ENCODE data around the gene GABRE. TPM values are rescaled to one million over a fixed set of nuclear protein-coding genes. Genes with fewer than 3 reads are reported as not detected.
"Not testable (repeated sequence)": the region's sequence is repeated elsewhere in the genome, so short reads cannot be mapped to it uniquely, and the experiment has no call there.

Gene GABRE
- total and polyA plus RNA-seq, 2 donors from 2014 or later: 3.3 to 16.6 TPM

DNA sequence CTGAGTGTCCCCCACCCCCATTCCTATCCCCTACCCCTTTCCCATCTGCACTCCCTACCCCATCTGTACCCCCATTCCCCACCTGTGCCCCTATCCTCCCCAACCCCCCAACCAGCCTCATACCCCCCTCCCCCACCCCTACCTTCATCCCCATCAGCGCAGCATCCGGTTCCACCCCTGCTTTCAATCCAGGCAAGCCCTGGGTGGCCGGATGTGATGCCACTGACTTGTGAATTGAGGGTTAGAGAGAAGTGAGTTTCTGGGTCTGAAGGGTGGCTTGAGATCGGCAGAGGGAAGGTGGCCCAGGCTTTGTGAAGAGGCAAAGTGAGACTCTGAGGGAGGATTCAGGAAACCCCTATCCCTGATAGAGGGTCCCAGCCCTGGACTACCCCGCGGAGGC, 53.9 kb downstream of the GABRE start:
- Histone ChIP-seq H3K27me3 (ENCODE audit: control insufficient read depth, insufficient read depth, low read length) (no peaks in the 10 kb centered on the region), H3K9ac (ENCODE audit: low read length in 3 of 3) (no peak overlapping the region), H3K4me3 (ENCODE audit: low read length in 3 of 3) (no peak overlapping the region), H3K4me1 (ENCODE audit: control insufficient read depth in 2 of 3, insufficient read depth in 2 of 3, low read depth in 1 of 3, low read length in 3 of 3) (no peaks in the 10 kb centered on the region), H3K36me3 (ENCODE audit: control insufficient read depth in 2 of 3, insufficient read depth in 3 of 3, low read length in 3 of 3) (no peaks in the 10 kb centered on the region), H3K27ac (ENCODE audit: low read depth in 2 of 2, low read length in 2 of 2) (no peak overlapping the region), H3K9me3 (ENCODE audit: control insufficient read depth in 2 of 3, insufficient read depth in 1 of 3, low read length in 3 of 3) (no peaks in the 10 kb centered on the region)
- DNase-seq (no peak), FAIRE-seq (no peak)
- intact Hi-C loops (cut with DNase I): no loop called here
- TF ChIP-seq, protein P1, sequence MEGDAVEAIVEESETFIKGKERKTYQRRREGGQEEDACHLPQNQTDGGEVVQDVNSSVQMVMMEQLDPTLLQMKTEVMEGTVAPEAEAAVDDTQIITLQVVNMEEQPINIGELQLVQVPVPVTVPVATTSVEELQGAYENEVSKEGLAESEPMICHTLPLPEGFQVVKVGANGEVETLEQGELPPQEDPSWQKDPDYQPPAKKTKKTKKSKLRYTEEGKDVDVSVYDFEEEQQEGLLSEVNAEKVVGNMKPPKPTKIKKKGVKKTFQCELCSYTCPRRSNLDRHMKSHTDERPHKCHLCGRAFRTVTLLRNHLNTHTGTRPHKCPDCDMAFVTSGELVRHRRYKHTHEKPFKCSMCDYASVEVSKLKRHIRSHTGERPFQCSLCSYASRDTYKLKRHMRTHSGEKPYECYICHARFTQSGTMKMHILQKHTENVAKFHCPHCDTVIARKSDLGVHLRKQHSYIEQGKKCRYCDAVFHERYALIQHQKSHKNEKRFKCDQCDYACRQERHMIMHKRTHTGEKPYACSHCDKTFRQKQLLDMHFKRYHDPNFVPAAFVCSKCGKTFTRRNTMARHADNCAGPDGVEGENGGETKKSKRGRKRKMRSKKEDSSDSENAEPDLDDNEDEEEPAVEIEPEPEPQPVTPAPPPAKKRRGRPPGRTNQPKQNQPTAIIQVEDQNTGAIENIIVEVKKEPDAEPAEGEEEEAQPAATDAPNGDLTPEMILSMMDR (IDR thresholded peaks at IDR 0.05; ENCODE audit: borderline replicate concordance, extremely low read depth, insufficient read depth): no peak

DNA sequence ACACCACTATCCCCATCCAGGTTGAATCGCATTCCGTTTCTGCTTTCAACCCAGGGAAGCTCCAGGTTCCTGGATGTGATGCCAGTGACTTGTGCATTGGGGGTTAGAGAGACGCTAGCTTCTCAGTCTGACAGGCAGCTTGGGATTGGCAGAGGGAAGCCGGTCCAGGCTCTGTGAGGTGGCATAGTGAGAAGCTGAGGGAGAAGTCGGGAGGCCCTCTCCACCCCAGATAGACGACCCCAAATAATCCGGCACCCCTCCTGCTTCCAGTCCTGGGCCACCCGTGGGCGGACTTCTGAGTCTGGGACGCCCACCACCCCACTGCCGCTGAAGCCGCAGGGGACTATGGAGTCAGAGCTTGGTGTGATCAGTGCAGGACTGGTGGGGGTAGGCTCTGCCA, 54.4 kb downstream of the GABRE start:
- no peak overlapping the region for H3K27ac ChIP-seq (ENCODE audit: low read depth in 2 of 2, low read length in 2 of 2)
- intact Hi-C loops (cut with DNase I): no loop called here
- TF ChIP-seq, protein P1 (IDR thresholded peaks at IDR 0.05; ENCODE audit: borderline replicate concordance, extremely low read depth, insufficient read depth): no peak
- H3K27me3 ChIP-seq (ENCODE audit: control insufficient read depth, insufficient read depth, low read length): no peaks in the 10 kb centered on the region
- no peak overlapping the region for H3K4me3 ChIP-seq (ENCODE audit: low read length in 3 of 3)
- H3K9me3 ChIP-seq (ENCODE audit: control insufficient read depth in 2 of 3, insufficient read depth in 1 of 3, low read length in 3 of 3): no peaks in the 10 kb centered on the region
- no peaks in the 10 kb centered on the region for H3K4me1 ChIP-seq (ENCODE audit: control insufficient read depth in 2 of 3, insufficient read depth in 2 of 3, low read depth in 1 of 3, low read length in 3 of 3)
- FAIRE-seq (no peak), DNase-seq (no peak)
- no peaks in the 10 kb centered on the region for H3K36me3 ChIP-seq (ENCODE audit: control insufficient read depth in 2 of 3, insufficient read depth in 3 of 3, low read length in 3 of 3)
- H3K9ac ChIP-seq (ENCODE audit: low read length in 3 of 3): no peak overlapping the region

DNA sequence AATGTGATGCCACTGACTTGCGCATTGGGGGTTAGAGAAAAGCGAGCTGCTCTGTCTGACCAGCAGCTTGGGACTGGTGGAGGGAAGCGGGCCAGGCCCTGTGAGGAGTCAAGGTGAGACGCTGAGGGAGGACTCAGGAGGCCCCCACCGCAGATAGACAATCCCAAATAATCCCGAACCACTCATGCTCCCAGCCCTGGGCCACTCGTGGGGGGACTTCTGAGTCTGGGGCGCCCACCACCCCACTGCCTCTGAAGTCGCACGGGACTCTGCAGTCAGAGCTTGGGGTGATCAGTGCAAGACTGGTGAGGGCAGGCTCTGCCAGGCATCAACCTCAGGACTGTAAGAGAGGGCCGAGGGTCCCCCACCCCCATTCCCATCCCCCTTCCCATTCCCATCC, 54.9 kb downstream of the GABRE start:
- Histone ChIP-seq H3K9ac (ENCODE audit: low read length in 3 of 3) (no peak overlapping the region), H3K4me3 (ENCODE audit: low read length in 3 of 3) (no peak overlapping the region), H3K9me3 (ENCODE audit: control insufficient read depth in 2 of 3, insufficient read depth in 1 of 3, low read length in 3 of 3) (no peaks in the 10 kb centered on the region), H3K27me3 (ENCODE audit: control insufficient read depth, insufficient read depth, low read length) (no peaks in the 10 kb centered on the region), H3K27ac (ENCODE audit: low read depth in 2 of 2, low read length in 2 of 2) (no peak overlapping the region), H3K4me1 (ENCODE audit: control insufficient read depth in 2 of 3, insufficient read depth in 2 of 3, low read depth in 1 of 3, low read length in 3 of 3) (no peaks in the 10 kb centered on the region), H3K36me3 (ENCODE audit: control insufficient read depth in 2 of 3, insufficient read depth in 3 of 3, low read length in 3 of 3) (no peaks in the 10 kb centered on the region)
- intact Hi-C loops (cut with DNase I): no loop called here
- no peak for DNase-seq
- no peak for FAIRE-seq
- TF ChIP-seq, protein P1 (IDR thresholded peaks at IDR 0.05; ENCODE audit: borderline replicate concordance, extremely low read depth, insufficient read depth): no peak

DNA sequence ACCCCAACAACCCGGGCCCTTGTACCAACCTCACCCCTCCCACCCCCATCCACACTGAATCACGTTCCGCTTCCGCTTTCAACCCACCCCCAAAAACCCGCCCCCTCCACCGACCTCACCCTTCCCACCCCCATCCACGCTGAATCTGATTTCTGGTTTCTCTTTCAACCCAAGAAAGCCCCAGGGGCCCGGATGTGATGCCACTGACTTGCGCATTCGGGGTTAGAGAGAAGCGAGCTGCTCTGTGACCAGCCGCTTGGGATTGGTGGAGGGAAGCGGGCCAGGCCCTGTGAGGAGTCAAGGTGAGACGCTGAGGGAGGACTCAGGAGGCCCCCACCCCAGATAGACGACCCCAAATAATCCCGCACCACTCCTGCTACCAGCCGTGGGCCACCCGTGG, 55.7 kb downstream of the GABRE start:
- FAIRE-seq; H3K27ac ChIP-seq (ENCODE audit: low read depth in 2 of 2, low read length in 2 of 2); H3K4me1 ChIP-seq (ENCODE audit: control insufficient read depth in 2 of 3, insufficient read depth in 2 of 3, low read depth in 1 of 3, low read length in 3 of 3); H3K4me3 ChIP-seq (ENCODE audit: low read length in 3 of 3); H3K9ac ChIP-seq (ENCODE audit: low read length in 3 of 3); H3K36me3 ChIP-seq (ENCODE audit: control insufficient read depth in 2 of 3, insufficient read depth in 3 of 3, low read length in 3 of 3); H3K9me3 ChIP-seq (ENCODE audit: control insufficient read depth in 2 of 3, insufficient read depth in 1 of 3, low read length in 3 of 3); intact Hi-C loops (cut with DNase I); DNase-seq; H3K27me3 ChIP-seq (ENCODE audit: control insufficient read depth, insufficient read depth, low read length): not testable (repeated sequence)

Data from kidney (tissue), 14 donors.